ENCODE data around the gene BNIPL. TPM values are rescaled to one million over a fixed set of nuclear protein-coding genes. Genes with fewer than 3 reads are reported as not detected.
A peak's percentile ranks its signal among the peaks of the same experiment; 100 is the strongest.

The BNIPL gene
- total and polyA plus RNA-seq, 2 of the 13 experiments (the other 11 are each of a cell fraction or from before 2014, with no cell fraction given): 0.40 to 1.1 TPM

- TF ChIP-seq FOXK1 (CRISPR knock-in tag; IDR thresholded peaks at IDR 0.05; ENCODE audit: borderline replicate concordance, low read depth) (0 out of 2 replicates have a peak, but pooled peaks have one; percentile 23), DR1 (CRISPR knock-in tag; IDR thresholded peaks at IDR 0.05) (no peak), RBM39 (IDR thresholded peaks at IDR 0.05; ENCODE audit: low read depth, low read length, poor library complexity, severe bottlenecking) (no peak), TARDBP (CRISPR knock-in tag; IDR thresholded peaks at IDR 0.05) (peak; percentile 18; the same call in 1 of the 2 replicates), ZNF556 (CRISPR knock-in tag; IDR thresholded peaks at IDR 0.05; ENCODE audit: borderline replicate concordance) (peak; percentile 42; the same call in 1 of the 2 replicates), ZNF704 (CRISPR knock-in tag; IDR thresholded peaks at IDR 0.05; ENCODE audit: borderline replicate concordance) (no peak), NONO (IDR thresholded peaks at IDR 0.05) (no peak), NONO (CRISPR knock-in tag; conservative IDR thresholded peaks at IDR 0.05) (no peak), IKZF4 (CRISPR knock-in tag; IDR thresholded peaks at IDR 0.05; ENCODE audit: borderline replicate concordance, low read depth, not compliant biosample characterization) (peak; percentile 29), ZNF577 (CRISPR knock-in tag; IDR thresholded peaks at IDR 0.05; ENCODE audit: borderline replicate concordance, low read depth) (no peak), SMC3 (IDR thresholded peaks at IDR 0.05; ENCODE audit: low read length) (0 out of 2 replicates have a peak, but pooled peaks have one; percentile 51), SATB2 (CRISPR knock-in tag; IDR thresholded peaks at IDR 0.05) (no peak), JUNB (CRISPR knock-in tag; IDR thresholded peaks at IDR 0.05; ENCODE audit: borderline replicate concordance) (no peak), NFYB (CRISPR knock-in tag; IDR thresholded peaks at IDR 0.05) (no peak; the same call in 1 of the 2 replicates), BATF2 (CRISPR knock-in tag; IDR thresholded peaks at IDR 0.05) (no peak), ZNF460 (CRISPR knock-in tag; IDR thresholded peaks at IDR 0.05; ENCODE audit: borderline replicate concordance) (no peak), ZNF562 (CRISPR knock-in tag; IDR thresholded peaks at IDR 0.05; ENCODE audit: borderline replicate concordance) (no peak), PAF1 (CRISPR knock-in tag; IDR thresholded peaks at IDR 0.05) (no peak), ZNF784 (CRISPR knock-in tag; IDR thresholded peaks at IDR 0.05; ENCODE audit: borderline replicate concordance) (peak; percentile 64; the same call in 1 of the 2 replicates), TFDP2 (CRISPR knock-in tag; IDR thresholded peaks at IDR 0.05) (peak; percentile 11; the same call in 1 of the 2 replicates), ZBTB10 (CRISPR knock-in tag; IDR thresholded peaks at IDR 0.05; ENCODE audit: borderline replicate concordance) (0 out of 2 replicates have a peak, but pooled peaks have one; percentile 46), ZNF329 (CRISPR knock-in tag; IDR thresholded peaks at IDR 0.05; ENCODE audit: low read depth) (no peak)
These were observed 11.7 kb downstream of the BNIPL start (continued) for GRCh38 chr1:151047925-151048644.
